Activated naive CD4-positive, alpha-beta T cell treated with anti-CD3 and anti-CD28 coated beads, Interleukin-2, amount 50 U/mL, for 16 hours (primary cell): ENCODE data around the gene KIAA1217.
"Not testable (repeated sequence)": the region's sequence is repeated elsewhere in the genome, so short reads cannot be mapped to it uniquely, and the experiment has no call there.

Experiments
- DNase-seq: peaks from one replicate; pipeline ENCODE4 v3.0.0-alpha.2; 2020

KIAA1217 gene

GRCh38 chr10:24476913-24477701 lies 268.2 kb downstream of the KIAA1217 start:
- DNase-seq = no peak

- DNase-seq = no peak
Observed at GRCh38 chr10:24477915-24478314, 269.0 kb downstream of the KIAA1217 start.

GRCh38 chr10:24479806-24480205 lies 270.9 kb downstream of the KIAA1217 start:
- no peak for DNase-seq

GRCh38 chr10:24480447-24480846 lies 271.5 kb downstream of the KIAA1217 start:
- no peak for DNase-seq

GRCh38 chr10:24481241-24481640 lies 272.3 kb downstream of the KIAA1217 start:
- no peak for DNase-seq

- DNase-seq = not testable (repeated sequence)
Observed at GRCh38 chr10:24482713-24483112, 273.8 kb downstream of the KIAA1217 start.

- no peak for DNase-seq
Observed at GRCh38 chr10:24483701-24484100, 274.8 kb downstream of the KIAA1217 start.

- no peak for DNase-seq
Observed at GRCh38 chr10:24484771-24485170, 275.8 kb downstream of the KIAA1217 start.

GRCh38 chr10:24485304-24485703 lies 276.4 kb downstream of the KIAA1217 start:
- no peak for DNase-seq

- DNase-seq = no peak
Observed at GRCh38 chr10:24488631-24489030, 279.7 kb downstream of the KIAA1217 start.

GRCh38 chr10:24493165-24493564 lies 284.2 kb downstream of the KIAA1217 start:
- no peak for DNase-seq

- no peak for DNase-seq
Observed at GRCh38 chr10:24494236-24494635, 285.3 kb downstream of the KIAA1217 start.

GRCh38 chr10:24494777-24495176 lies 285.8 kb downstream of the KIAA1217 start:
- no peak for DNase-seq

- no peak for DNase-seq
Observed at GRCh38 chr10:24495666-24496460, 286.9 kb downstream of the KIAA1217 start.

GRCh38 chr10:24496906-24497305 lies 288.0 kb downstream of the KIAA1217 start:
- DNase-seq = no peak

GRCh38 chr10:24501056-24501711 lies 292.2 kb downstream of the KIAA1217 start:
- no peak for DNase-seq

GRCh38 chr10:24502006-24502405 lies 293.1 kb downstream of the KIAA1217 start:
- DNase-seq = no peak

GRCh38 chr10:24502801-24503460 lies 294.0 kb downstream of the KIAA1217 start:
- no peak for DNase-seq

GRCh38 chr10:24503461-24504320 lies 294.8 kb downstream of the KIAA1217 start:
- no peak for DNase-seq

GRCh38 chr10:24505759-24506158 lies 296.8 kb downstream of the KIAA1217 start:
- no peak for DNase-seq

GRCh38 chr10:24513155-24513554 lies 304.2 kb downstream of the KIAA1217 start:
- no peak for DNase-seq

GRCh38 chr10:24515481-24515880 lies 306.5 kb downstream of the KIAA1217 start:
- no peak for DNase-seq
